GM04503 (cell line): ENCODE measurements around the gene CACNA1S.

Experiments used
- DNase-seq: peaks from one replicate; pipeline ENCODE4 v3.0.0-alpha.2; 2012; ENCODE audit warnings: low read depth

Gene CACNA1S

GRCh38 chr1:201115390-201115937 is 3.2 kb upstream of the CACNA1S start:
- no peak for DNase-seq

GRCh38 chr1:201114245-201115131 is 2.3 kb upstream of the CACNA1S start:
- peak; percentile 65 for DNase-seq

- no peak for DNase-seq
Measured at GRCh38 chr1:201113451-201114244, 1.4 kb upstream of the CACNA1S start.

- no peak for DNase-seq
Measured at GRCh38 chr1:201112926-201113325, 700 bp upstream of the CACNA1S start.

- DNase-seq: no peak
Measured at GRCh38 chr1:201111672-201112071, 554 bp downstream of the CACNA1S start.

GRCh38 chr1:201111156-201111555 is 1.1 kb downstream of the CACNA1S start:
- no peak for DNase-seq

GRCh38 chr1:201110616-201111015 is 1.6 kb downstream of the CACNA1S start:
- DNase-seq: no peak

- DNase-seq: no peak
Measured at GRCh38 chr1:201110138-201110537, 2.1 kb downstream of the CACNA1S start.

- DNase-seq: no peak
Measured at GRCh38 chr1:201109651-201110050, 2.6 kb downstream of the CACNA1S start.

GRCh38 chr1:201108614-201109013 is 3.6 kb downstream of the CACNA1S start:
- DNase-seq: no peak

- DNase-seq: no peak
Measured at GRCh38 chr1:201105688-201106087, 6.5 kb downstream of the CACNA1S start.

- DNase-seq: no peak
Measured at GRCh38 chr1:201104141-201104540, 8.1 kb downstream of the CACNA1S start.

- DNase-seq: no peak
Measured at GRCh38 chr1:201103666-201104065, 8.6 kb downstream of the CACNA1S start.

- no peak for DNase-seq
Measured at GRCh38 chr1:201100169-201100930, 11.9 kb downstream of the CACNA1S start.

GRCh38 chr1:201098992-201099677 is 13.1 kb downstream of the CACNA1S start:
- DNase-seq: no peak

- no peak for DNase-seq
Measured at GRCh38 chr1:201096977-201097856, 15.0 kb downstream of the CACNA1S start.

GRCh38 chr1:201096041-201096461 is 16.2 kb downstream of the CACNA1S start:
- no peak for DNase-seq

- DNase-seq: no peak
Measured at GRCh38 chr1:201095581-201095980, 16.6 kb downstream of the CACNA1S start.

- DNase-seq: no peak
Measured at GRCh38 chr1:201094832-201095231, 17.4 kb downstream of the CACNA1S start.

- no peak for DNase-seq
Measured at GRCh38 chr1:201093962-201094361, 18.3 kb downstream of the CACNA1S start.
